WTC11 (cell line): ENCODE results near the gene TMUB1. TPM values are rescaled to one million over a fixed set of nuclear protein-coding genes. Genes with fewer than 3 reads are reported as not detected.

Experiments used
- ATF2 ChIP-seq: sonication (generic); formaldehyde crosslinking; IDR thresholded peaks from 2 replicates; pipeline ENCODE4 v1.8.1; 2022; ENCODE audit warnings: low read depth, missing genetic modification reagents, borderline replicate concordance
- ATF6 ChIP-seq: sonication (generic); formaldehyde crosslinking; IDR thresholded peaks from 2 replicates; pipeline ENCODE4 v1.8.1; 2023; ENCODE audit warnings: mild to moderate bottlenecking, missing genetic modification reagents
- CREM ChIP-seq: sonication (generic); formaldehyde crosslinking; IDR thresholded peaks from 2 replicates; pipeline ENCODE4 v1.8.1; 2022; ENCODE audit warnings: mild to moderate bottlenecking, missing genetic modification reagents, moderate library complexity
- E2F1 ChIP-seq: sonication (generic); formaldehyde crosslinking; IDR thresholded peaks from 2 replicates; pipeline ENCODE4 v1.8.0; 2022; ENCODE audit warnings: mild to moderate bottlenecking, missing genetic modification reagents
- ELF4 ChIP-seq: sonication (generic); formaldehyde crosslinking; IDR thresholded peaks from 2 replicates; pipeline ENCODE4 v1.8.1; 2022; ENCODE audit warnings: low read depth, mild to moderate bottlenecking, moderate library complexity, missing genetic modification reagents
- ETV6 ChIP-seq: sonication (generic); formaldehyde crosslinking; IDR thresholded peaks from 2 replicates; pipeline ENCODE4 v1.8.1; 2022; ENCODE audit warnings: mild to moderate bottlenecking, missing genetic modification reagents
- GABPB1 ChIP-seq: sonication (generic); formaldehyde crosslinking; IDR thresholded peaks from 2 replicates; pipeline ENCODE4 v1.8.1; 2023; ENCODE audit warnings: mild to moderate bottlenecking, missing genetic modification reagents
- GTF2I ChIP-seq: fragments of 250-450 bp; sonication (Bioruptor Pico); conservative IDR thresholded peaks from 2 replicates; pipeline ENCODE4 v1.4.0; 2021; ENCODE audit warnings: mild to moderate bottlenecking
- IRF2 ChIP-seq: sonication (generic); formaldehyde crosslinking; IDR thresholded peaks from 2 replicates; pipeline ENCODE4 v1.8.0; 2022; ENCODE audit warnings: low read depth, missing genetic modification reagents, borderline replicate concordance
- MLX ChIP-seq: sonication (generic); formaldehyde crosslinking; IDR thresholded peaks from 2 replicates; pipeline ENCODE4 v1.8.1; 2023; ENCODE audit warnings: mild to moderate bottlenecking, missing genetic modification reagents, moderate library complexity
- MXD4 ChIP-seq: fragments of 250-450 bp; sonication (Bioruptor Pico); IDR thresholded peaks from 2 replicates; pipeline ENCODE4 v1.8.0; 2021; ENCODE audit warnings: mild to moderate bottlenecking, moderate library complexity, borderline replicate concordance
- NFE2L1 ChIP-seq: sonication (generic); formaldehyde crosslinking; IDR thresholded peaks from 2 replicates; pipeline ENCODE4 v1.8.1; 2023; ENCODE audit warnings: missing genetic modification reagents
- NR1H2 ChIP-seq: sonication (generic); formaldehyde crosslinking; IDR thresholded peaks from 2 replicates; pipeline ENCODE4 v1.9.0; 2021; ENCODE audit warnings: mild to moderate bottlenecking, moderate library complexity, missing genetic modification reagents
- OVOL2 ChIP-seq: fragments of 250-450 bp; sonication (Bioruptor Pico); IDR thresholded peaks from 2 replicates; pipeline ENCODE4 v1.9.0; 2021; ENCODE audit warnings: mild to moderate bottlenecking, borderline replicate concordance
- PREB ChIP-seq: sonication (generic); formaldehyde crosslinking; IDR thresholded peaks from 2 replicates; pipeline ENCODE4 v1.8.1; 2022; ENCODE audit warnings: mild to moderate bottlenecking, missing genetic modification reagents, moderate library complexity, borderline replicate concordance
- RELA ChIP-seq: sonication (generic); formaldehyde crosslinking; IDR thresholded peaks from 2 replicates; pipeline ENCODE4 v1.8.1; 2022; ENCODE audit warnings: missing genetic modification reagents, mild to moderate bottlenecking, borderline replicate concordance
- SMAD3 ChIP-seq: sonication (generic); formaldehyde crosslinking; IDR thresholded peaks from 2 replicates; pipeline ENCODE4 v1.8.0; 2022; ENCODE audit warnings: missing genetic modification reagents, mild to moderate bottlenecking, borderline replicate concordance
- SP1 ChIP-seq: sonication (generic); formaldehyde crosslinking; conservative IDR thresholded peaks from 2 replicates; pipeline ENCODE4 v1.8.1; 2022; ENCODE audit warnings: missing genetic modification reagents
- USF2 ChIP-seq: sonication (generic); formaldehyde crosslinking; IDR thresholded peaks from 2 replicates; pipeline ENCODE4 v1.8.1; 2023; ENCODE audit warnings: mild to moderate bottlenecking, missing genetic modification reagents, moderate library complexity
- ZNF121 ChIP-seq: sonication (generic); formaldehyde crosslinking; IDR thresholded peaks from 2 replicates; pipeline ENCODE4 v1.8.0; 2023; ENCODE audit warnings: missing genetic modification reagents
- ZNF138 ChIP-seq: sonication (generic); formaldehyde crosslinking; conservative IDR thresholded peaks from 2 replicates; pipeline ENCODE4 v1.8.1; 2022; ENCODE audit warnings: mild to moderate bottlenecking, moderate library complexity, missing genetic modification reagents
- ZNF232 ChIP-seq: sonication (generic); formaldehyde crosslinking; IDR thresholded peaks from 2 replicates; pipeline ENCODE4 v1.8.0; 2022; ENCODE audit warnings: mild to moderate bottlenecking, missing genetic modification reagents
- ZNF281 ChIP-seq: sonication (generic); formaldehyde crosslinking; IDR thresholded peaks from 2 replicates; pipeline ENCODE4 v1.8.0; 2023; ENCODE audit warnings: mild to moderate bottlenecking, missing genetic modification reagents
- ZNF317 ChIP-seq: sonication (generic); formaldehyde crosslinking; IDR thresholded peaks from 2 replicates; pipeline ENCODE4 v1.8.1; 2023; ENCODE audit warnings: low read depth, mild to moderate bottlenecking, moderate library complexity, missing genetic modification reagents, borderline replicate concordance
- ZNF512 ChIP-seq: sonication (generic); formaldehyde crosslinking; IDR thresholded peaks from 2 replicates; pipeline ENCODE4 v1.8.1; 2022; ENCODE audit warnings: missing genetic modification reagents, borderline replicate concordance
- total RNA-seq: library from RNA; stranded (reverse); gene quantifications from 3 replicates; pipeline ENCODE4 v1.2.3, GENCODE V29; 2021

Gene TMUB1
- total RNA-seq, 1 experiment from 2014 or later: 72.8 TPM

- no peak for TF ChIP-seq IRF2
- TF ChIP-seq NFE2L1: no peak; the same call in 1 of the 2 replicates
- TF ChIP-seq MLX (CRISPR knock-in tag): no peak
- no peak for TF ChIP-seq SMAD3 (CRISPR knock-in tag)
- no peak for TF ChIP-seq ATF2 (CRISPR knock-in tag)
- no peak for TF ChIP-seq ZNF317 (CRISPR knock-in tag)
- no peak for TF ChIP-seq CREM (CRISPR knock-in tag)
- TF ChIP-seq SP1: peak; percentile 53; the same call in 1 of the 2 replicates
- no peak for TF ChIP-seq ELF4 (CRISPR knock-in tag)
- no peak for TF ChIP-seq ZNF512 (CRISPR knock-in tag)
- TF ChIP-seq ZNF281: no peak
- TF ChIP-seq USF2: no peak
- no peak for TF ChIP-seq ZNF232 (CRISPR knock-in tag)
- TF ChIP-seq ZNF121 (CRISPR knock-in tag): peak; percentile 34
- TF ChIP-seq GABPB1: no peak
- no peak for TF ChIP-seq RELA
- no peak for TF ChIP-seq PREB (CRISPR knock-in tag)
- TF ChIP-seq NR1H2 (CRISPR knock-in tag): no peak
- no peak for TF ChIP-seq GTF2I
- TF ChIP-seq ZNF138 (CRISPR knock-in tag): no peak
- no peak for TF ChIP-seq ETV6 (CRISPR knock-in tag)
- TF ChIP-seq E2F1 (CRISPR knock-in tag): no peak
- no peak for TF ChIP-seq ATF6 (CRISPR knock-in tag)
- no peak for TF ChIP-seq OVOL2 (CRISPR knock-in tag)
- no peak for TF ChIP-seq MXD4 (CRISPR knock-in tag)
Measured at GRCh38 chr7:151123822-151124464, 40.6 kb upstream of the TMUB1 start (continued).
